A673 (cell line): Measurements from ENCODE around the gene ADRM1. TPM values are rescaled to one million over a fixed set of nuclear protein-coding genes. Genes with fewer than 3 reads are reported as not detected.

Source experiments
- BruUV-seq: library from RNA; stranded (reverse); fragments of 400-500 nt; replicated peaks from 2 replicates; lab custom pipeline; 2021; lab: Mats Ljungman, UMichigan
- CTCF ChIA-PET: fragments of 300-600 bp; sonication (Branson Sonifier 250); formaldehyde crosslinking; loops from one replicate; lab custom pipeline; 2022; ENCODE audit warnings: antibody characterized with exemption; lab: Charles Lee
- POLR2A ChIA-PET: fragments of 300-600 bp; sonication (Branson Sonifier 250); formaldehyde crosslinking; loops from one replicate; lab custom pipeline; 2022; ENCODE audit warnings: antibody characterized with exemption; ENCODE audit not compliant: low non-redundant PET; lab: Charles Lee
- DNase-seq: peaks from one replicate; pipeline ENCODE4 v3.0.0-alpha.2; 2015; ENCODE audit warnings: low spot score
- H3K27ac ChIP-seq: fragments of 200-600 bp; sonication (generic); 2 replicates; pipeline ENCODE4 v1.5.1; 2016; ENCODE audit warnings: mixed run types, low read depth, mild to moderate bottlenecking, mixed read lengths, antibody characterized with exemption, low read length; ENCODE audit not compliant: poor library complexity, severe bottlenecking
- H3K27me3 ChIP-seq: fragments of 200-600 bp; sonication (generic); replicated peaks from 2 replicates; pipeline ENCODE4 v1.6.1; 2017; ENCODE audit warnings: mixed run types, low read depth, mild to moderate bottlenecking, mixed read lengths, antibody characterized with exemption, low read length; ENCODE audit not compliant: insufficient read depth, poor library complexity
- H3K36me3 ChIP-seq: fragments of 200-600 bp; sonication (generic); 2 replicates; pipeline ENCODE4 v1.6.1; 2016; ENCODE audit warnings: mixed run types, mild to moderate bottlenecking, mixed read lengths, antibody characterized with exemption, low read length; ENCODE audit not compliant: insufficient read depth, poor library complexity, severe bottlenecking
- H3K4me1 ChIP-seq: fragments of 200-600 bp; sonication (generic); 2 replicates; pipeline ENCODE4 v1.6.1; 2017; ENCODE audit warnings: mixed run types, mild to moderate bottlenecking, mixed read lengths, antibody characterized with exemption, low read length; ENCODE audit not compliant: insufficient read depth, poor library complexity, severe bottlenecking
- H3K4me3 ChIP-seq: fragments of 200-600 bp; sonication (generic); 2 replicates; pipeline ENCODE4 v1.5.1; 2016; ENCODE audit warnings: low read depth, mixed run types, mild to moderate bottlenecking, mixed read lengths, low read length; ENCODE audit not compliant: poor library complexity, severe bottlenecking
- H3K9me3 ChIP-seq: fragments of 200-600 bp; sonication (generic); 2 replicates; pipeline ENCODE4 v1.6.1; 2016; ENCODE audit warnings: mixed run types, low read depth, mild to moderate bottlenecking, mixed read lengths, antibody characterized with exemption, low read length; ENCODE audit not compliant: poor library complexity, severe bottlenecking
- CTCF ChIP-seq: fragments of 300-800, 200-600 bp; sonication (generic); conservative IDR thresholded peaks from 2 replicates; pipeline ENCODE4 v1.5.1; 2017; ENCODE audit warnings: low read depth, mild to moderate bottlenecking, antibody characterized with exemption, low read length, moderate library complexity, mixed read lengths
- EZH2 ChIP-seq: fragments of 200-600 bp; sonication (generic); IDR thresholded peaks from 2 replicates; pipeline ENCODE4 v1.6.1; 2017; ENCODE audit warnings: borderline replicate concordance, low read depth, mild to moderate bottlenecking, mixed read lengths, antibody characterized with exemption, low read length; ENCODE audit not compliant: poor library complexity, severe bottlenecking
- intact Hi-C: fragments of 100-400 bp; cut with micrococcal nuclease; formaldehyde crosslinking; loops from one replicate; pipeline ENCODE4 v1.10.0; 2022; ENCODE audit not compliant: unreplicated experiment
- total RNA-seq: library from RNA; stranded (reverse); gene quantifications from 2 replicates; pipeline ENCODE4 v1.2.3, GENCODE V29; 2021

The ADRM1 gene
- total RNA-seq, 1 experiment from 2014 or later = 252 TPM

DNA sequence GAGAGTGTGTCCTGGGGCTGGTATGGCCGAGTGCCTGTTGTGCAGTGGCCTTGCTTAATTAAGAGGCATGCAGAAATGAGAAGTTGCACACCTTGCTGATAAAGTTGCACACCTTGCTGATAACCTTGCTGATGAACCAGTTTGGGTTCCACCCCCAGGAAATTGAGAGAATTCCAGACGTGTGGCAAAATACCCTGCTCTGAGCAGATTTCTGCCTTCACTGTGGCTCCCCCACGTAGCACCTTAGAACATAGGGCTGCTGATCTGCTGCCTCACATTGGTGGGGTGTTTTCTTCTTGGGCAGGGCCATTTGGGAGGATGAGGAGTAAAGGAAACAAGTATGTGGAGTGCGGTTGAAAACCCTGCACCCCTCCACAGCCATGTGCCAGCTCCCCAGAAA, 22.5 kb upstream of the ADRM1 start:
- Histone ChIP-seq H3K27me3 (no peaks in the 10 kb centered on the region), H3K9me3 (no peaks in the 10 kb centered on the region), H3K27ac (no peak overlapping the region), H3K4me3 (no peak overlapping the region), H3K4me1 (no peaks in the 10 kb centered on the region), H3K36me3 (peaks cover 16% of the 10 kb centered on the region)
- no peak for DNase-seq
- TF ChIP-seq EZH2 = no peak
- no peak for TF ChIP-seq CTCF
- intact Hi-C loops = no loop called here
- no TSS peak for BruUV-seq
- POLR2A ChIA-PET = no interaction called here
- CTCF ChIA-PET = no interaction called here

DNA sequence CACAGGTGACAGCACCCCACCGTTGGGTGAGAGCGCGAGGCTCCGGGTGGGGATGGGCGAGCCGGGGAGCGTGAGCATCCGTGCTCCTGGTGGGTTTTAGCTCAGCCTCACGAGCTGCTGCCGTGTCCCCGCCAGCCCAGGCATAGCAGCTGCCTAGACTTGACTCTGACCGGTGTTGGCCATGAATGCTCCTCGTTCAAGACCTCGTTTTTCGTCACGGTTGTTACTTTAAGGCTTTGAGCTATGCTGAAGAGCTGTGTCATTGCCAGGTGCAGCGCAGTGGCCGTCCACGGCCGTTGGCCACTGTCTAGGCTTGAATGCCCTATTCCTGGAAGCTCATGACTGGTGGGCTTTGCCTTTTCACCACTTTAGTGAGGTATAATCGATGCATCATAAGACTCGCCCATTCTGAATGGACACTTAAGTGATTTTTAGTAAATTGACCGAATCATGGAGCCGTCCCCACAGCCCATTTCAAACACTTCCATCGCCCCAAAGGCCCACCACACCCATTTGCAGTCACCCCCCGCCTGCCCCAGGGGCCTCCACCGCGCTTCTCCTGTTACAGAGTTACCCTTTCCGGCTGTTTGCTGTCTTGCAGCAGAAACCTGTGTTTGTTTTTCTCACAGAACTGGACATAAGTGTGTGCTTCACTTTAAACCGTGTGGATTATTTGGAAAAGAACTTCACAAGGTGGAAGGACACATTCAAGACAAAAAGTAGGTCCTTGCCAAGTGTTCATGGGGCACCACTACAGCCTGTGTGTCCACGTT, 21.4 kb upstream of the ADRM1 start:
- intact Hi-C loops = no loop called here
- Histone ChIP-seq H3K36me3 (peaks cover 20% of the 10 kb centered on the region), H3K4me3 (no peak overlapping the region), H3K4me1 (no peaks in the 10 kb centered on the region), H3K27ac (no peak overlapping the region), H3K9me3 (no peaks in the 10 kb centered on the region), H3K27me3 (no peaks in the 10 kb centered on the region)
- TF ChIP-seq CTCF = no peak
- ChIA-PET POLR2A (no interaction called here), CTCF (no interaction called here)
- BruUV-seq = no TSS peak
- no peak for DNase-seq

GRCh38 chr20:62282103-62282502, 20.7 kb upstream of the ADRM1 start:
- CTCF ChIA-PET = no interaction called here
- no TSS peak for BruUV-seq
- intact Hi-C loops = no loop called here
- H3K9me3 ChIP-seq = no peaks in the 10 kb centered on the region
- POLR2A ChIA-PET = interaction anchor here (0.7 kb wide), 1 partner anchor 118 kb away, joined by 3 read pairs; no protein-coding TSS in a partner anchor
- H3K27me3 ChIP-seq = no peaks in the 10 kb centered on the region
- DNase-seq = no peak
- TF ChIP-seq EZH2 (no peak), CTCF (no peak)
- H3K4me1 ChIP-seq = no peaks in the 10 kb centered on the region
- no peak overlapping the region for H3K27ac ChIP-seq
- H3K36me3 ChIP-seq = peaks cover 20% of the 10 kb centered on the region
- H3K4me3 ChIP-seq = no peak overlapping the region
